Left colon (tissue), 2 donors: ENCODE data around the gene UFSP2. TPM values are rescaled to one million over a fixed set of nuclear protein-coding genes. Genes with fewer than 3 reads are reported as not detected.
"Not testable (repeated sequence)": the region's sequence is repeated elsewhere in the genome, so short reads cannot be mapped to it uniquely, and the experiment has no call there.

ENCODE experiments used
- ATAC-seq: fragments of 200-7000 bp; cut with Tn5 transposase; one replicate; pipeline ENCODE4 v1.9.1; 2020; ENCODE audit warnings: mild to moderate bottlenecking, moderate library complexity
- DNase-seq, 2 donors: peaks; one replicate each; pipeline ENCODE4 v3.0.0-alpha.2; 2020
- intact Hi-C, 2 donors: fragments of 100-400 bp; cut with DNase I in 1 of 2; cut with micrococcal nuclease in 1 of 2; formaldehyde crosslinking; loops; one replicate each; pipeline versions ENCODE4 v1.11.2 to v1.14.0; 2022; cut with DNase I, micrococcal nuclease
- total RNA-seq, 2 donors: library from RNA; stranded (reverse); fragmentation: NEBNext Ultra II Directional; extraction: Animal tissue kit (Norgen Biotek cat#: 25700); gene quantifications; one replicate each; pipeline ENCODE4 v1.2.1, GENCODE V29; 2021
- donor health status: DM: no; HTN: no; CAD: no.
- donor health status: DM: yes; HTN: yes; CAD: no.

The UFSP2 gene
- total RNA-seq, 2 donors from 2014 or later, result 20.5 to 26.1 TPM

DNA sequence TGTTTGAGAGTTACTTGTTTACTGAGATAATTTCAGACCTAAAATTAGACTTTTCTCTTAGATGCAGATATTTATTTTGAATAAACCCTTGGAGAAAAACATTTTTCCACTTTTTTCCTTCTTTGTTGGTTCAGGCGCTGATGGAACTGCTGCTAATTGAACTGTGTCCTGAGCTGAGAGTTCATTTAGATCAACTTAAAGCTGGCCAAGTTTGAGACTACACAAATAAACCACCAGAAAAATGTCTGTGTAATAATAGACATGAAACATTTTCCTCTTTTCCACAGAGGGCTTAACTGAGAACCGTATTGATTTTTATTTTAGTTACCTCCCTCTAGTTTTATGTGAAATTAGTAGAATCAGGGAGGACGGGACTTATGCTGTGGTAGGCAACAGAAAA lies 62.5 kb downstream of the UFSP2 start:
- no peak for DNase-seq
- ATAC-seq, result no peak
- intact Hi-C loops, result no loop called here

DNA sequence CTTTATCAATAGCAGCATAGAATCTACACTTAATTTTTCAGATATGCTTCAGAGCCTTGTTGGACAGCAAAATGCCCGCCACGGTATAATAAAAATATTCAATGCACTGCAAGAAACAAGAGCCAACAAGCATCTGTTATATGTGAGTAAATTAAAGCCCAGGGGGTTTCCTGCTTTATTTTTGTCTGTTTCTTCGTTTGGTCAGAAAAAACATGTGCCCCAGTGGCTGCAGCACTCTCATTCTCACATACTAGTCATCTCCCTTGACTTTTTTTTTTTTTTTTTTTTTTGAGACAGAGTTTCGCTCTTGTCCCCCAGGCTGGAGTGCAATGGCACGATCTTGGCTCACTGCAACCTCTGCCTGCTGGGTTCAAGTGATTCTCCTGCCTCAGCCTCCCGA lies 63.2 kb downstream of the UFSP2 start:
- intact Hi-C loops, ATAC-seq: not testable (repeated sequence)

GRCh38 chr4:185361872-185362271 lies 63.9 kb downstream of the UFSP2 start:
- no peak for DNase-seq
- intact Hi-C loops, result no loop called here
- no peak for ATAC-seq

More for the DNA sequence above, 63.2 kb downstream of the UFSP2 start:
- not testable (repeated sequence) for DNase-seq

DNA sequence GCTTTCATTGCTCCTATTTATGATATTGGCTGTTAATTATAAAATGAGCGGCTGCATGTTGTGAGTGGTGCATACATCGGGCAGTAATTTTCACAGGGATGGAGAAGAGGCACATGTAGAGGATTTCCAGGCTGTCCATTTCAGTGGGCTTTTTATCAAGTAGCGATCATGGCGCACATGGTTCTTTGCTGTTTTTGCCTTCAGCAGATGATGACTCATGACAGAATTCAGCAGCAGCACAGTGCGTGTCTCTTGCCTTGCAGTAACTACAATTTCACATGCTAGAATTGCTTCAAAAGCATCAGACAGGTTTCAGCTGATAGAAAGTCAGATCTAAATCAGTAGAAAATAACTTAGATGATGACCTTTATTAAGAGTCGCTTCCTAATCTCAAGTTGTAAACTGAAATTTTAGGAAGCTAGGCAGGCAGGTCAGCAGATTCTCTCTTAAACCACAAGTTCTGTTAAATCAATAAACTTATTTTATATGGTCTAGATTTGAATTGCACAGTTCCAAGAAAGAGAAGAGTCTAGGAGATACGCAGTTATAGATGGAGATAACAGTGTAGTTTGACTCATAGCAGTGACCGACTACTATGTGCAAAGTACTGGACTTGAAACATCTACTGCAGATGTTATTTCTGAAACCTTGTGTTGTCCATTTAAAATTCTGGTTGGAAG lies 65.9 kb downstream of the UFSP2 start:
- ATAC-seq, result no peak
- intact Hi-C loops, result no loop called here
- no peak for DNase-seq

GRCh38 chr4:185358959-185359358 lies 66.8 kb downstream of the UFSP2 start:
- intact Hi-C loops, result no loop called here

GRCh38 chr4:185358514-185358913 lies 67.2 kb downstream of the UFSP2 start:
- ATAC-seq (no peak), DNase-seq (no peak)
- intact Hi-C loops, result no loop called here

More at GRCh38 chr4:185358959-185359358, 66.8 kb downstream of the UFSP2 start:
- DNase-seq (no peak), ATAC-seq (no peak)

DNA sequence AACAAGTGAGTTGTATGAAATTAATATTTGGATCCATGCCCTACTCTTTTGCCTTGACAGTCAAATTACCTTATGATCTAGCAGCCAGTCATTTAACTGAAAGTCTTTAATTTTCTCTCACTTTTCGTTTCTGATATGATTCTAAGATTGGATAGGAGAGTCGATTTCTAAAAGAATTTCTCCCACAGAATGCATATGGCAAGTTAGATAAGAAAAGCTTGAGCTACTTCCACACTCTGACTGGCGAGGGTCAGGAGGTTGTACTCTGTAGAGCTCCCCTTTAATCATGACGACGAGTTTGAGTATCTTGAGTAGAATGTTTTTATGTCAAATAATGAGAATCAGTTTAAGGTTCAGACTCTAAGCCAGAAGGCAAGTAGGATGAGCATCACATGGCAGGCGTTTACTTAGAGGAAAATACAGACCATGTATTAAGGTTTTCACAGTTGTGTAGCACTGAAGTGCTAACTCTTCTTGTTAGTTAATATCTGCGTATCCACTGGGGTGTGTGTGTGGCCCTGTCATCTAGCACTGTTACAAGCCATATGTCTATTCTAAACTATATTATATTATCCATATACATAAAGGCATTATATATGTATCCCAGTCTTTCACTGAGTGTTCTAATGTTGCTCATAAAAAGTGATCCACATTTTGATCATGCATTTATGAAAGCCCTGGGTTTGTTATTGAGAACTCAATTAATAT lies 67.9 kb downstream of the UFSP2 start:
- ATAC-seq, result no peak
- intact Hi-C loops, result no loop called here
- no peak for DNase-seq

GRCh38 chr4:185357211-185357610 lies 68.6 kb downstream of the UFSP2 start:
- intact Hi-C loops, result no loop called here
- no peak for DNase-seq
- no peak for ATAC-seq

DNA sequence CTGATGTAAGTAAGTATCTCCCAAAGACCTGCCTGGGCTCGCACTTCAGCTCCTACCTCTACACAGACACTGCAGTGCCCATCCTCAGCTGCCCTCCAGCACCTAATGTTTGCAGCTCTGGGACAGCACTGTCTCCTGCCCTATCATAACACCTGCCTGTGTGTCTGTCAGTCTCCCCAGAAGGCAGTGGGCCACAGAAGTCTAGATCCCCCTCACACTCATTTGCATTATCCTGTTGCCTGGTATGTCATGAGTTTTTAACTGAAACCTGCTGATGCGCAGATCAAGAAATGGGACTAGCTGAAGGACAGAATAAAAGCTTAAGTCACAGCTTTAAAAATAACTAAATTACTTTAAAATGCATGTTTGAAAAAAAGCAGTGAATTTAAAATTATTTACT lies 73.0 kb downstream of the UFSP2 start:
- intact Hi-C loops, result no loop called here
- DNase-seq (no peak), ATAC-seq (no peak)

DNA sequence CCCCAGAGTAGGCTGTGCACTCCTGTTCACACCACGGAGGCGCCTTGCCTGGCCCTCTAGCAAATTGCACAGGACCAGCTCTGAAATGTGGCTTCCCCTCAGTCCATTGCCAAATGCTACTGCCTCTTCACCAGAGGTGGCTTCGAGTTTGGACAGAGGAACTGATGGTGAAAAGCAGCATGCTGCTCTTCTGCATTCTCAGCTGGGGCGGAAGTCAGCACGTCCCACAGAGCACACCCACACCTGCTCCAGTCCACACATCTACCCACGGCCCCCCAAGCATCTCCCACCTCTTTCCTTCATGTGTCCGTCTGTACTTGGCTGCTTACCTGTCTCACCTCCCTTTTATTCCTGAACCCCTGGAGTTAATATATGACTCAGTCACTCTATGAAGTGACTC lies 73.6 kb downstream of the UFSP2 start:
- ATAC-seq, result no peak
- intact Hi-C loops, result no loop called here
- DNase-seq, result no peak

GRCh38 chr4:185351691-185352090 lies 74.1 kb downstream of the UFSP2 start:
- ATAC-seq, result no peak

More at GRCh38 chr4:185351691-185352090, 74.1 kb downstream of the UFSP2 start:
- no peak for DNase-seq
- intact Hi-C loops, result no loop called here

Other genes with a start within 250 kb of the UFSP2 start
- 10 to 100 TPM; 13.9 to 14.0 TPM for gene CFAP97, start 222.0 kb downstream of the UFSP2 start, total RNA-seq
- gene SNX25, start 216.4 kb downstream of the UFSP2 start, total RNA-seq, result 10 to 100 TPM; 10.6 to 24.2 TPM
- gene LRP2BP, start 30.0 kb downstream of the UFSP2 start, total RNA-seq, result under 1 TPM; 0.40 to 0.70 TPM
- gene ANKRD37, start 29.1 kb downstream of the UFSP2 start, total RNA-seq, result 1 to 10 TPM; 5.0 to 9.1 TPM
- gene CCDC110, start 45.8 kb upstream of the UFSP2 start, total RNA-seq, result 1 to 10 TPM; 2.0 to 2.1 TPM
- gene PDLIM3, start 109.5 kb upstream of the UFSP2 start, total RNA-seq, result 10 to 100 TPM in 1 of 2 donors, 1 to 10 TPM in 1; 4.3 to 30.8 TPM